ENCODE measurements around the gene PHYKPL.

The PHYKPL gene

GRCh38 chr5:178196986-178197385 is 35.6 kb downstream of the PHYKPL start:
- in situ Hi-C loops (cut with HindIII; ENCODE audit: low sequenced_read_pairs): no loop called here
- no peak for DNase-seq (ENCODE audit: low read depth)
- no peak overlapping the region for H3K4me3 ChIP-seq (ENCODE audit: low read depth, low read length)
- TF ChIP-seq CTCF (IDR thresholded peaks at IDR 0.05; ENCODE audit: low read depth, low read length, missing control alignments): no peak

DNA sequence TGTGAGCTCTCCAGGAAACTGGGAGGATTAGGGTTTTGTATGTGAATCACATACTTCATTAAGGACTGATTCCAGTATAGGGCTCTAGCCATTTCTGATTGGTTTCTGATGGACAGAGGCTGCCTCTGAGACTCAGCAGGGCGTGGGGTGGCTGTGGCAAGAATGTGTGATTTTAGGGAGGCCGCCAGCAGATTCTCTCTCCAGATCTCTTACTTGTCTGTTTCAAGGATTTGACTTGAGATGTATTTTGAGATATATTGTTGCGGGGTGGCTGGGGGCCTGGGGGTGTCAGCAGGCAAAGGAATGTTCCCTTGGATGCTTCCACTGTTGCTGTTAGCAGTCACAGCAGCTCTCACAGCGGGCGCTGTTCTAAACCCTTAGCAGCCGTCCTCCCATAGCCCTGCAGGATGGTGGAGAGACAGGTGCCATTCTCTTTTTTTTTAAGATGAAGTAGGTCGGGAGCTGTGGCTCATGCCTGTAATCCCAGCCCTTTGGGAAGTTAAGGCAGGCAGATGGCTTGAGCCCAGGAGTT is 36.3 kb downstream of the PHYKPL start:
- in situ Hi-C loops (cut with HindIII; ENCODE audit: low sequenced_read_pairs): no loop called here

GRCh38 chr5:178194026-178194425 is 38.6 kb downstream of the PHYKPL start:
- TF ChIP-seq CTCF (IDR thresholded peaks at IDR 0.05; ENCODE audit: low read depth, low read length, missing control alignments): no peak
- DNase-seq (ENCODE audit: low read depth): no peak
- in situ Hi-C loops (cut with HindIII; ENCODE audit: low sequenced_read_pairs): no loop called here
- no peak overlapping the region for H3K4me3 ChIP-seq (ENCODE audit: low read depth, low read length)

More for the DNA sequence above, 36.3 kb downstream of the PHYKPL start:
- no peak for DNase-seq (ENCODE audit: low read depth)
- H3K4me3 ChIP-seq (ENCODE audit: low read depth, low read length): no peak overlapping the region
- no peak for TF ChIP-seq CTCF (IDR thresholded peaks at IDR 0.05; ENCODE audit: low read depth, low read length, missing control alignments)

GRCh38 chr5:178193251-178193809 is 39.3 kb downstream of the PHYKPL start:
- TF ChIP-seq CTCF (IDR thresholded peaks at IDR 0.05; ENCODE audit: low read depth, low read length, missing control alignments): no peak
- DNase-seq (ENCODE audit: low read depth): no peak
- H3K4me3 ChIP-seq (ENCODE audit: low read depth, low read length): no peak overlapping the region
- in situ Hi-C loops (cut with HindIII; ENCODE audit: low sequenced_read_pairs): no loop called here

- TF ChIP-seq CTCF (IDR thresholded peaks at IDR 0.05; ENCODE audit: low read depth, low read length, missing control alignments): no peak
- H3K4me3 ChIP-seq (ENCODE audit: low read depth, low read length): no peak overlapping the region
- in situ Hi-C loops (cut with HindIII; ENCODE audit: low sequenced_read_pairs): no loop called here
- no peak for DNase-seq (ENCODE audit: low read depth)
Observed at GRCh38 chr5:178192787-178193186, 39.8 kb downstream of the PHYKPL start.

DNA sequence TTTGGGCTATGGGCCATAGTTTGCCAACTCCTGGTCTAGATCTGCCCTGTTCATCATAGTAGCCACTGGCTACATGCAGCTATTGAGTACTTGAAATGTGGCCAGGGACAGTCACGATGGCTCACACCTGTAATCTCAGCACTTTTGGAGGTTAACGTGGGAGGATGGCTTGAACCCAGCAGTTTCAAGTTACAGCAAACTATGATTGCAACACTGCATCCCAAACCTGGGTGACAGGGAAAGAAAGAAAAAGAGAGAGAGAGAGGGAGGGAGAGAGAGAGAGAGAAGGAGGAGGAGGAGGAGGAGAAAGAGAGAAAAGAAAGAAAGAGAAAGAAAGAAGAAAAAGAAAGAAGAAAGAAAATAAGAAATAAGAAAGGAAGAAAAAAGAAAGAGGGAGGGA is 40.4 kb downstream of the PHYKPL start:
- TF ChIP-seq CTCF (IDR thresholded peaks at IDR 0.05; ENCODE audit: low read depth, low read length, missing control alignments): no peak
- in situ Hi-C loops (cut with HindIII; ENCODE audit: low sequenced_read_pairs): no loop called here
- no peak for DNase-seq (ENCODE audit: low read depth)
- H3K4me3 ChIP-seq (ENCODE audit: low read depth, low read length): no peak overlapping the region

Data from astrocyte of the cerebellum (primary cell).